Common myeloid progenitor, CD34-positive (primary cell): Measurements from ENCODE around the gene SLITRK5.

Experiments used
- CTCF ChIA-PET: fragments of 350-600 bp; sonication (Branson Sonifier 250); formaldehyde crosslinking; loops from one replicate; lab custom pipeline; 2021; ENCODE audit warnings: antibody characterized with exemption; lab: Charles Lee
- POLR2A ChIA-PET: fragments of 350-600 bp; sonication (Branson Sonifier 250); formaldehyde crosslinking; loops from one replicate; lab custom pipeline; 2021; ENCODE audit warnings: antibody characterized with exemption; lab: Charles Lee
- DNase-seq, 3 donors: peaks; one replicate each; pipeline versions ENCODE4 v3.0.0 to v3.0.0-alpha.2; 2013
- H3K27ac ChIP-seq, 2 experiments: 1 replicate in 1 of 2; 2 replicates in 1 of 2; pipeline ENCODE4 v1.7.0; 2013; ENCODE audit warnings: inconsistent platforms in 2 of 2, low read length in 2 of 2, mild to moderate bottlenecking in 2 of 2, low read depth in 1 of 2, moderate library complexity in 1 of 2; ENCODE audit not compliant: severe bottlenecking in 2 of 2, insufficient read depth in 1 of 2, poor library complexity in 1 of 2
- H3K27me3 ChIP-seq, 5 experiments: replicated peaks in 2 of 5; 1 replicate in 3 of 5; 2 replicates in 2 of 5; pipeline versions ENCODE4 v1.6.1 to v1.7.0; 2013; ENCODE audit warnings: low read length in 4 of 5, mild to moderate bottlenecking in 2 of 5, moderate library complexity in 2 of 5, inconsistent platforms in 1 of 5; ENCODE audit not compliant: insufficient read depth in 5 of 5, control insufficient read depth in 4 of 5
- H3K36me3 ChIP-seq, 4 experiments: 1 replicate in 2 of 4; 2 replicates in 2 of 4; pipeline versions ENCODE4 v1.6.1 to v1.7.0; 2013; ENCODE audit warnings: low read length in 3 of 4, control low read depth in 1 of 4, mild to moderate bottlenecking in 1 of 4; ENCODE audit not compliant: control insufficient read depth in 4 of 4, insufficient read depth in 4 of 4
- H3K4me1 ChIP-seq, 4 experiments: 1 replicate in 3 of 4; 2 replicates in 1 of 4; pipeline versions ENCODE4 v1.6.1 to v1.7.1; 2013; ENCODE audit warnings: low read length in 3 of 4, mild to moderate bottlenecking in 3 of 4, control low read depth in 1 of 4, inconsistent platforms in 1 of 4, moderate library complexity in 1 of 4; ENCODE audit not compliant: control insufficient read depth in 4 of 4, insufficient read depth in 4 of 4; ENCODE audit errors: control extremely low read depth in 1 of 4
- H3K4me3 ChIP-seq, 7 experiments: 1 replicate in 4 of 7; 2 replicates in 3 of 7; pipeline versions ENCODE4 v1.5.1 to v1.7.0; 2013; ENCODE audit warnings: mild to moderate bottlenecking in 7 of 7, low read length in 6 of 7, moderate library complexity in 6 of 7, inconsistent platforms in 2 of 7, low read depth in 2 of 7, control low read depth in 1 of 7; ENCODE audit not compliant: insufficient read depth in 4 of 7, control insufficient read depth in 1 of 7; ENCODE audit errors: extremely low read depth in 1 of 7
- H3K9me3 ChIP-seq, 5 experiments: 1 replicate in 4 of 5; 2 replicates in 1 of 5; pipeline versions ENCODE4 v1.6.1 to v1.7.1; 2013; ENCODE audit warnings: low read length in 4 of 5, mild to moderate bottlenecking in 2 of 5, inconsistent platforms in 1 of 5, low read depth in 1 of 5, moderate library complexity in 1 of 5; ENCODE audit not compliant: control insufficient read depth in 4 of 5, insufficient read depth in 2 of 5; ENCODE audit errors: control extremely low read depth in 1 of 5
- WGBS: methylation state at CpG from one replicate; pipeline ENCODE4 v1.1.5; 2013; ENCODE audit not compliant: insufficient coverage; 5-methylcytosine and 5-hydroxymethylcytosine counted together

The SLITRK5 gene

DNA sequence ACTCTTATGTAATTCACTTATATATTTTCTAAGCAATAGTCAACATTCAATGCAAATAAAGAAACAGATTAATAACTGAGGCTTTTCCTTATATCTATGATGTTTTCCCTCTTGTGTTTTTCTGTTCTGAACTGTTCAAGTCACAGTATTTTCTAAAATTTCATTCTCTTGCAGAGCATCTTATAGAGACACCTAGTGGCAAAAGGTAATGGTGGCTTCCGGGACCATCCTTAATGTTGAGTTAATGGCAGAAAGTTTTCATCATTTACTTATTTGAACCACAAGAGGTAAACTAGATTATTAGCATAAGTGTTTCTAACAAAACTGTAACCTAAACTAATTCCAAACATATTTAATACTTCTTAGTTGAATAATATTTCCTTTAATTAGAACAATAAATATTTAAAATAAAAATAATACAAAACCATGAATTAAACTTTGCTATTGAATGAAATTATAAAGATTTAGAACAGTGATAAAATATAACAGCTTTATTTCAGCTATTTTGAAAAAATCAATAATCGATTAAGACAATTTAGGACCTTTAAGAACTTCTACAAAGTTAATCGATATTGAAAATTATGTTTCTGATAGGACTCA lies 1.7 kb upstream of the SLITRK5 start:
- ChIA-PET POLR2A (no interaction called here), CTCF (interaction anchor here (1.2 kb wide), 1 partner anchor 8 kb away, joined by 3 read pairs; no protein-coding TSS in a partner anchor)
- peak; percentile 71 to 74 (median 73) for DNase-seq
- WGBS, result no CpG with 5 or more reads among the region's 3 CpGs
- Histone ChIP-seq H3K4me1 (peaks cover 8 to 32% (median 31%) of the 10 kb centered on the region in 4 experiments), H3K27me3 (peaks cover 0 to 28% (median 11%) of the 10 kb centered on the region in 5 experiments), H3K4me3 (peak overlapping the region in 1 of 7 experiments; percentile 26), H3K9me3 (no peaks in the 10 kb centered on the region), H3K27ac (no peak overlapping the region), H3K36me3 (no peaks in the 10 kb centered on the region)

DNA sequence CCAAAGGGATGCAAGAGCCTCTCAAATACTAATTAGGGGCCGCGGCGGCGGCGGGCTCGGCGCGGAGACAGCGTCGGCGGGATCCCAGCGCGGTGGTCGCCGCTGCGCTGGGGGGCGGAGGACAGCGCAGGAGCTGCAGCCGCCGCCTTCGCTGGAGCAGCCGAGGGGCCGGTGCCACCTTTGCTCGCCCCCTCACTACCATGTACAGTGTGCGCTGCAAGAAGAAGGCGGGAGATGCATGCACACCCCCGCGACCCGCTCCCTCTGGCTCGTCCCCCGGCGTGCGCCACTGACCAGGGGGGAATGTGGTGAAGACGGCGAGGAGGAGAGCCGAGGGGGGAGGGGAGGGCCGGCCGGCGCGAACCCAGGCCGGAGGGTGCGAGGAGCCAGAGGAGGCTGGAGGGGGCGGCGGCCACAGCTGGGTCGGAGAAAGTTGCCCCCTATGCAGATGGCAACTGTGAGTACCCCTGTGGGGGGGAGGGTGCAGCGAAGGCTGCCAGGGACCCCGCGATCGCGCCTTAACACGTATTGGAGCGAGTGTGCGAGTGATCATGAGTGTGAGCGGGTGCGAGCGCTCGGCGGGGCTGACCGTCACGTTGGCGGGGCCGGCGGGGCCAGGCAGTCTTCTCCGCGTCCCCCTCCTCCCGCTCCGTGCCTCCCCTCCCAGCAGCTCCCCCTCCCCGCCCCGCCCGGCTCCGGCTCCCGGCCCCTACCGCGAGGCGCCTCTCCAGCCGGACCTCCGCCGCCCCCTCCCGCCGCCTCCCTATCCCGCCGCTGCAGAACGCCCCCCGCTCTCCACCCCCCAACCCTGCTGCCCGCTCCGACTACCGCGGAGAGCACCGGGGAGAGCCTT lies 808 bp downstream of the SLITRK5 start:
- ChIA-PET CTCF (no interaction called here), POLR2A (no interaction called here)
- peak in 2 of 3 donors; percentile 18 to 40 for DNase-seq
- H3K4me1 ChIP-seq, result peaks cover 8 to 35% (median 35%) of the 10 kb centered on the region in 4 experiments
- H3K27me3 ChIP-seq, result peaks cover 8 to 53% (median 27%) of the 10 kb centered on the region in 5 experiments
- peak overlapping the region; percentile 49 to 94 (median 71) for H3K4me3 ChIP-seq
- H3K9me3 ChIP-seq, result peaks cover 0 to 10% (median 6%) of the 10 kb centered on the region in 5 experiments
- peaks cover 0 to 2% (median 0%) of the 10 kb centered on the region in 4 experiments for H3K36me3 ChIP-seq
- 0% methylated on average over 36 of the region's 89 CpGs for WGBS
- no peak overlapping the region for H3K27ac ChIP-seq

DNA sequence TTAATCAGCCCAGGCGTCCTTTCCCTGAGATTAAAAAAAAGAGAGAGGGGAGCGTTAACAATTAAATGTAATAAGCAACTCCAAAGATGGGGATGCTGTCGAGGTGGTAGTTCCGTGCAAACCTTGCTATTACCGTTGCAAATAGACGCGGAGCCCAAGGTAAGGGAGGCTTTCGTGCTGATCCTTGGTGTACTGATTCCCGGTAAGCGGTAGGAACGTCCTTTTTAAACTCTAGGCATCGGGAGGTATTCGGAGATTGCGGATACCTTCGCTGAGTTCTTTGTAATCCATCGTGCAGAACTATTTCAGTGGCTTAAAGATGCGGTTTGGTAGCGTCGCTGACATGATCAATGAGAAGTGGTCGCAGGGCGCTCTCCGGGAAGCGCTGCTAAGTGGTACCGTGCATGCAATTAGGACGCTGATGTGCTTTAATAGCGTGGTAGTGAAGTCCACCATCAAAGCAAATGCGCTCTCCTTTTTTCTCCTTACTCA lies 3.1 kb downstream of the SLITRK5 start:
- WGBS, result 2% methylated on average over 24 of the region's 27 CpGs
- DNase-seq, result peak in 2 of 3 donors; percentile 46 to 56
- Histone ChIP-seq H3K4me1 (peaks cover 8 to 49% (median 48%) of the 10 kb centered on the region in 4 experiments), H3K27ac (no peak overlapping the region), H3K36me3 (peaks cover 0 to 2% (median 0%) of the 10 kb centered on the region in 4 experiments), H3K27me3 (peaks cover 10 to 65% (median 30%) of the 10 kb centered on the region in 5 experiments), H3K4me3 (peak overlapping the region in 6 of 7 experiments; percentile 13 to 94 (median 66)), H3K9me3 (peaks cover 0 to 11% (median 6%) of the 10 kb centered on the region in 5 experiments)
- ChIA-PET POLR2A (no interaction called here), CTCF (no interaction called here)

DNA sequence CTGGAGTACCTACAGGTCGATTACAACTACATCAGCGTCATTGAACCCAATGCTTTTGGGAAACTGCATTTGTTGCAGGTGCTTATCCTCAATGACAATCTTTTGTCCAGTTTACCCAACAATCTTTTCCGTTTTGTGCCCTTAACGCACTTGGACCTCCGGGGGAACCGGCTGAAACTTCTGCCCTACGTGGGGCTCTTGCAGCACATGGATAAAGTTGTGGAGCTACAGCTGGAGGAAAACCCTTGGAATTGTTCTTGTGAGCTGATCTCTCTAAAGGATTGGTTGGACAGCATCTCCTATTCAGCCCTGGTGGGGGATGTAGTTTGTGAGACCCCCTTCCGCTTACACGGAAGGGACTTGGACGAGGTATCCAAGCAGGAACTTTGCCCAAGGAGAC lies 4.7 kb downstream of the SLITRK5 start:
- CTCF ChIA-PET, result no interaction called here
- H3K36me3 ChIP-seq, result peaks cover 0 to 2% (median 0%) of the 10 kb centered on the region in 4 experiments
- no peak overlapping the region for H3K27ac ChIP-seq
- DNase-seq, result no peak
- no peak overlapping the region for H3K4me3 ChIP-seq
- POLR2A ChIA-PET, result no interaction called here
- H3K4me1 ChIP-seq, result peaks cover 6 to 45% (median 44%) of the 10 kb centered on the region in 4 experiments
- H3K27me3 ChIP-seq, result peaks cover 10 to 65% (median 30%) of the 10 kb centered on the region in 5 experiments
- peaks cover 0 to 11% (median 6%) of the 10 kb centered on the region in 5 experiments for H3K9me3 ChIP-seq
- 72% methylated on average over 10 of the region's 10 CpGs for WGBS

DNA sequence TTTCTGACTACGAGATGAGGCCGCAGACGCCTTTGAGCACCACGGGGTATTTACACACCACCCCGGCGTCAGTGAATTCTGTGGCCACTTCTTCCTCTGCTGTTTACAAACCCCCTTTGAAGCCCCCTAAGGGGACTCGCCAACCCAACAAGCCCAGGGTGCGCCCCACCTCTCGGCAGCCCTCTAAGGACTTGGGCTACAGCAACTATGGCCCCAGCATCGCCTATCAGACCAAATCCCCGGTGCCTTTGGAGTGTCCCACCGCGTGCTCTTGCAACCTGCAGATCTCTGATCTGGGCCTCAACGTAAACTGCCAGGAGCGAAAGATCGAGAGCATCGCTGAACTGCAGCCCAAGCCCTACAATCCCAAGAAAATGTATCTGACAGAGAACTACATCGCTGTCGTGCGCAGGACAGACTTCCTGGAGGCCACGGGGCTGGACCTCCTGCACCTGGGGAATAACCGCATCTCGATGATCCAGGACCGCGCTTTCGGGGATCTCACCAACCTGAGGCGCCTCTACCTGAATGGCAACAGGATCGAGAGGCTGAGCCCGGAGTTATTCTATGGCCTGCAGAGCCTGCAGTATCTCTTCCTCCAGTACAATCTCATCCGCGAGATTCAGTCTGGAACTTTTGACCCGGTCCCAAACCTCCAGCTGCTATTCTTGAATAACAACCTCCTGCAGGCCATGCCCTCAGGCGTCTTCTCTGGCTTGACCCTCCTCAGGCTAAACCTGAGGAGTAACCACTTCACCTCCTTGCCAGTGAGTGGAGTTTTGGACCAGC lies 5.3 kb downstream of the SLITRK5 start:
- ChIA-PET POLR2A (no interaction called here), CTCF (no interaction called here)
- 71% methylated on average over 32 of the region's 33 CpGs for WGBS
- H3K36me3 ChIP-seq, result peaks cover 0 to 2% (median 0%) of the 10 kb centered on the region in 4 experiments
- peak overlapping the region in 1 of 7 experiments; percentile 46 for H3K4me3 ChIP-seq
- H3K4me1 ChIP-seq, result peaks cover 4 to 42% (median 40%) of the 10 kb centered on the region in 4 experiments
- H3K27ac ChIP-seq, result no peak overlapping the region
- peaks cover 10 to 65% (median 30%) of the 10 kb centered on the region in 5 experiments for H3K27me3 ChIP-seq
- no peak for DNase-seq
- peaks cover 0 to 11% (median 6%) of the 10 kb centered on the region in 5 experiments for H3K9me3 ChIP-seq

DNA sequence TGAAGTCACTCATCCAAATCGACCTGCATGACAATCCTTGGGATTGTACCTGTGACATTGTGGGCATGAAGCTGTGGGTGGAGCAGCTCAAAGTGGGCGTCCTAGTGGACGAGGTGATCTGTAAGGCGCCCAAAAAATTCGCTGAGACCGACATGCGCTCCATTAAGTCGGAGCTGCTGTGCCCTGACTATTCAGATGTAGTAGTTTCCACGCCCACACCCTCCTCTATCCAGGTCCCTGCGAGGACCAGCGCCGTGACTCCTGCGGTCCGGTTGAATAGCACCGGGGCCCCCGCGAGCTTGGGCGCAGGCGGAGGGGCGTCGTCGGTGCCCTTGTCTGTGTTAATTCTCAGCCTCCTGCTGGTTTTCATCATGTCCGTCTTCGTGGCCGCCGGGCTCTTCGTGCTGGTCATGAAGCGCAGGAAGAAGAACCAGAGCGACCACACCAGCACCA lies 5.9 kb downstream of the SLITRK5 start:
- no peak for DNase-seq
- peaks cover 0 to 2% (median 0%) of the 10 kb centered on the region in 4 experiments for H3K36me3 ChIP-seq
- H3K27me3 ChIP-seq, result peaks cover 10 to 59% (median 30%) of the 10 kb centered on the region in 5 experiments
- ChIA-PET POLR2A (no interaction called here), CTCF (no interaction called here)
- peak overlapping the region in 4 of 7 experiments; percentile 46 to 90 (median 75) for H3K4me3 ChIP-seq
- H3K27ac ChIP-seq, result no peak overlapping the region
- 42% methylated on average over 29 of the region's 29 CpGs for WGBS
- H3K4me1 ChIP-seq, result peaks cover 4 to 38% (median 34%) of the 10 kb centered on the region in 4 experiments
- H3K9me3 ChIP-seq, result peaks cover 0 to 11% (median 6%) of the 10 kb centered on the region in 5 experiments
